ENCODE results near the gene FGD4. TPM values are rescaled to one million over a fixed set of nuclear protein-coding genes. Genes with fewer than 3 reads are reported as not detected.

FGD4 gene
- total and polyA plus RNA-seq, 2 donors (not counting 3 experiments of a cell fraction or from before 2014, with no cell fraction given): 6.6 to 44.7 TPM

DNA sequence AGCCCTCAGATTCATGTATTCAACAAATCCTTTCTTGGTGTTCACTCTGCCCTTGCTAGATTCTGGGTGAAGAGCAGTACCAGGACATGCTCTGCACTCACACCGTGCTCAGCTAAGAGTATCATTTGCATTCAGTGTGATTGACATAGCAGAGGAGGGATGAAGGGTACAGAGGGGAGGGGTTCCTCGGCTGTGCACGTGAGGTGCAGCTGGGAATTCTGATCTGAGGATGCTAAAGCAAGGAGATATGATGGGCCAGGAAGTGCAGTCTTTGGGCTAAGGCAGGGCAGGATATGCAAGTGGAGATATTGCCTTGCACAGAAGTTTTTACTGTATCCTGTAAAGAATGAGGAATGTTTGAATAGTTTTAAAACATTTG is 108.6 kb downstream of the FGD4 start:
- Histone ChIP-seq H3K4me3 (replicated peaks in 1 of 3; ENCODE audit: insufficient read depth in 1 of 3, low read depth in 1 of 3, low read length in 3 of 3) (no peak overlapping the region), H3K27me3 (ENCODE audit: control insufficient read depth in 2 of 2, insufficient read depth in 2 of 2, low read length in 2 of 2) (no peaks in the 10 kb centered on the region), H3K9me3 (replicated peaks; ENCODE audit: control insufficient read depth, insufficient read depth, low read length) (no peaks in the 10 kb centered on the region), H3K4me1 (ENCODE audit: control insufficient read depth, extremely low read depth, insufficient read depth, low read length) (peaks cover 37% of the 10 kb centered on the region), H3K9ac (replicated peaks; ENCODE audit: extremely low read depth, insufficient read depth, low read length) (no peak overlapping the region), H3K9me1 (replicated peaks; ENCODE audit: control insufficient read depth, extremely low read depth, insufficient read depth, low read length) (no peaks in the 10 kb centered on the region), H3K79me2 (ENCODE audit: control insufficient read depth, insufficient read depth, low read length) (peaks cover 28% of the 10 kb centered on the region), H3K4me2 (ENCODE audit: insufficient read depth, low read length) (no peak overlapping the region), H3K27ac (ENCODE audit: insufficient read depth, low read depth, low read length) (no peak overlapping the region), H2AFZ (ENCODE audit: low read depth, low read length) (no peak overlapping the region), H3K36me3 (ENCODE audit: control insufficient read depth in 2 of 2, extremely low read depth in 1 of 2, insufficient read depth in 2 of 2, low read length in 2 of 2) (no peaks in the 10 kb centered on the region), H4K20me1 (replicated peaks; ENCODE audit: control insufficient read depth, extremely low read depth, insufficient read depth, low read length) (no peaks in the 10 kb centered on the region)
- intact Hi-C loops (cut with micrococcal nuclease) (no loop called here), dilution Hi-C loops (cut with MboI; ENCODE audit: extremely low pct_ligation_motif_present, low sequenced_read_pairs) (no loop called here)
- DNase-seq (ENCODE audit: low read depth, low spot score) (no peak), FAIRE-seq (no peak)
- ChIA-PET POLR2A (no interaction called here), CTCF (interaction anchor here (0.7 to 1.2 kb wide), 4 partner anchors 23 to 108 kb away, joined by 3 read pairs; partner anchors contain the start of gene FGD4)
- TF ChIP-seq POLR2AphosphoS5 (IDR thresholded peaks at IDR 0.05; ENCODE audit: insufficient read depth, low read depth, low read length) (no peak), EZH2 (IDR thresholded peaks at IDR 0.05; ENCODE audit: borderline replicate concordance, low read depth, low read length, severe bottlenecking) (no peak), GATA2 (IDR thresholded peaks at IDR 0.05; ENCODE audit: insufficient read depth, insufficient read length, low read depth, low read length) (no peak), CTCF (IDR thresholded peaks at IDR 0.05; ENCODE audit: extremely low read depth in 1 of 2, insufficient read depth in 1 of 2, low read depth in 1 of 2, low read length in 2 of 2) (no peak), MYC (IDR thresholded peaks at IDR 0.05; ENCODE audit: low read depth, low read length) (no peak), POLR2A (IDR thresholded peaks at IDR 0.05; ENCODE audit: low read depth, low read length) (no peak), JUN (IDR thresholded peaks at IDR 0.05; ENCODE audit: borderline replicate concordance, insufficient read depth, insufficient read length, low read depth) (no peak), FOS (IDR thresholded peaks at IDR 0.05; ENCODE audit: borderline replicate concordance, insufficient read depth, low read length) (no peak), MAX (IDR thresholded peaks at IDR 0.05; ENCODE audit: insufficient read depth, insufficient read length) (no peak)
- no TSS peak for BruUV-seq (replicated peaks)

Measured in endothelial cell of umbilical vein (primary cell).